ENCODE measurements around the gene ROCK2. TPM values are rescaled to one million over a fixed set of nuclear protein-coding genes. Genes with fewer than 3 reads are reported as not detected.
"Not testable (repeated sequence)": the region's sequence is repeated elsewhere in the genome, so short reads cannot be mapped to it uniquely, and the experiment has no call there.

The ROCK2 gene
- total and polyA plus RNA-seq, 4 donors: 5.3 to 31.0 (median 12.2) TPM

DNA sequence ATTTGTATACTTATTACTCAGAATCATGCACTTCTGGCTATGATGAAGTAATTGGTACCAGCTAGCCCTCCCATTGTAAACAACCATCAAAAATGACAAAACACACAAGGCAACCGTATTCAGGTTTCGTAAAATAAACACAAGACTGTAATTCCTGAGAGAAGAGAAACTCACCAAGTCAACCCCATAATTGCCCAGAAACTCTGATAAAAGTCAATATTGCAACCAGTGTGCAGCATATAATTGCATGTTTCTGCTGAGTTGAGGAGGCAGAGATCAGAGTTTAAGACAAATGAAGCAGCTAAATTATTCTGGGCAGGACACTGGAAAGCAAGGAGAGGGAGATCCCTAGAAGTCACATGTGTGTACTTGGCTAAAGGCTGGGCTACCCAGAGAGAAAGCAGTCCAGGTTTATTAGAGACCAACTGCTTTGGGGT lies 90.3 kb downstream of the ROCK2 start:
- peaks cover 0 to 6% (median 4%) of the 10 kb centered on the region in 4 donors for H3K4me1 ChIP-seq (ENCODE audit: control insufficient read depth in 4 of 4, insufficient read depth in 4 of 4, low read length in 3 of 4)
- H3K27me3 ChIP-seq (ENCODE audit: control insufficient read depth in 4 of 4, insufficient read depth in 4 of 4, low read length in 3 of 4): no peaks in the 10 kb centered on the region
- H3K9me3 ChIP-seq (ENCODE audit: control insufficient read depth in 4 of 4, low read length in 3 of 4): no peaks in the 10 kb centered on the region
- no peak for DNase-seq (ENCODE audit: low spot score)
- TF ChIP-seq SP1 (IDR thresholded peaks at IDR 0.05) (no peak), HNF4A (conservative IDR thresholded peaks at IDR 0.05) (peak; percentile 18 to 23), RAD21 (IDR thresholded peaks at IDR 0.05) (peak in 1 of 2 donors; percentile 13), YY1 (IDR thresholded peaks at IDR 0.05) (peak; percentile 25), FOXA2 (IDR thresholded peaks at IDR 0.05) (peak; percentile 68), RXRA (IDR thresholded peaks at IDR 0.05) (peak in 1 of 2 donors; percentile 37)
- TF ChIP-seq, protein P1, sequence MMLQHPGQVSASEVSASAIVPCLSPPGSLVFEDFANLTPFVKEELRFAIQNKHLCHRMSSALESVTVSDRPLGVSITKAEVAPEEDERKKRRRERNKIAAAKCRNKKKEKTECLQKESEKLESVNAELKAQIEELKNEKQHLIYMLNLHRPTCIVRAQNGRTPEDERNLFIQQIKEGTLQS (IDR thresholded peaks at IDR 0.05): no peak
- peak overlapping the region; percentile 36 to 40 for H3K27ac ChIP-seq (ENCODE audit: low read depth in 1 of 2, low read length in 2 of 2)
- no peak overlapping the region for H3K4me3 ChIP-seq (ENCODE audit: low read depth in 1 of 3, low read length in 3 of 3)
- 26% methylated on average over 2 of the region's 2 CpGs for WGBS
- H3K36me3 ChIP-seq (ENCODE audit: control insufficient read depth in 4 of 4, insufficient read depth in 3 of 4, low read depth in 1 of 4, low read length in 3 of 4): peaks cover 0 to 10% (median 3%) of the 10 kb centered on the region in 4 donors
- no peak overlapping the region for H3K9ac ChIP-seq (ENCODE audit: low read depth in 1 of 2, low read length in 2 of 2)

DNA sequence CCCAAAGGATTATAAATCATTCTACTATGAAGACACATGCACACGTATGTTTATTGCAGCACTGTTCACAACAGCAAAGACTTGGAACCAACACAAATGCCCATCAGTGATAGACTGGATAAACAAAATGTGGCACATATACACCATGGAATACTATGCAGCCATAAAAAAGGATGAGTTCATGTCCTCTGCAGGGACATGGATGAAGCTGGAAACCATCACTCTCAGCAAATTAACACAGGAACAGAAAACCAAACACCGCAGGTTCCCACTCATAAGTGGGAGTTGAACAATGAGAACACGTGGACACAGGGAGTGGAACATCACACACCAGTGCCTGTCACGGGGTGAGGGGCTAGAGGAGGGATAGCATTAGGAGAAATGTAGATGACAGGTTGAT lies 92.0 kb downstream of the ROCK2 start:
- H3K9ac ChIP-seq (ENCODE audit: low read depth in 1 of 2, low read length in 2 of 2); H3K27ac ChIP-seq (ENCODE audit: low read depth in 1 of 2, low read length in 2 of 2); H3K4me3 ChIP-seq (ENCODE audit: low read depth in 1 of 3, low read length in 3 of 3); H3K27me3 ChIP-seq (ENCODE audit: control insufficient read depth in 4 of 4, insufficient read depth in 4 of 4, low read length in 3 of 4); H3K9me3 ChIP-seq (ENCODE audit: control insufficient read depth in 4 of 4, low read length in 3 of 4); DNase-seq (ENCODE audit: low spot score); H3K4me1 ChIP-seq (ENCODE audit: control insufficient read depth in 4 of 4, insufficient read depth in 4 of 4, low read length in 3 of 4); H3K36me3 ChIP-seq (ENCODE audit: control insufficient read depth in 4 of 4, insufficient read depth in 3 of 4, low read depth in 1 of 4, low read length in 3 of 4): not testable (repeated sequence)
- WGBS: 99% methylated on average over 4 of the region's 4 CpGs

DNA sequence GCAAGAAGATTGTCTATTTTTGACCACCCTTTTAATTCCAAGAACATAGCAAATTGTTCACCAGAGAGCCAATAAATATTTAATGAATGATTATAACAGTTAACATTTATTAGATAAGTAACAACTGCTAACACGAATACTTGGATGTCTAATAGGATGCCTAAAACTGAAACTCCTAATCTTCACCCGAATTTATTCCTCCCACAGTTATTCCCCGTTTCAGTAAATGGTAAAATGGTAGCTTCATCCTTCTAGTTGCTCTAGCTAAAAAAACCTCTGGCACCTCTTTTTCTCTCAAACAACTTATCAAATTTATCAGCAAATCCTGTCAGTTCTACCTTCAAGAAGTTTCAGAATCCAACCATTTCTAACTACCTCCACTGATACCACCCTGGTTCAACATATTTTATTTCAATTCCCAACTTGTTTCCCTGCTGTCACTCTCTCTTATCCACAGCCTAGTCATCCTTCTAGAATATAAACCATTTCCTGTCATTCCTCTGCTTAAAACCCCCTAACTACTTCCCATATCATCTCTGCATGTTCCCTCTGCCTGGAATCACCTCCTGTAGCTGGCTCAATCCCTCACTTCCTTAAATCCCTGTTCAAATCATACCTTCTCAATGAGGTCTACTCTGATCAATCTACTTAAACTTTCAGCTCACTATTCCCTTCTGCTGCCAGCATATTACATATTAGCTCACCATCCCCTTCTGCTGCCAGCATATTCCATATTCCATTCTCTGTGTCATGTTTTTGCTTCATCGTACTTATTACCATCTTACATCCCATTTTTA lies 93.8 kb downstream of the ROCK2 start:
- TF ChIP-seq NR2F2 (IDR thresholded peaks at IDR 0.05) (no peak), SP1 (IDR thresholded peaks at IDR 0.05) (no peak), EGR1 (IDR thresholded peaks at IDR 0.05; ENCODE audit: low read depth in 2 of 2) (no peak), RAD21 (IDR thresholded peaks at IDR 0.05) (no peak), FOXA1 (IDR thresholded peaks at IDR 0.05) (no peak), YY1 (IDR thresholded peaks at IDR 0.05) (no peak), GABPA (IDR thresholded peaks at IDR 0.05 in 1 of 2, conservative IDR thresholded peaks at IDR 0.05 in 1 of 2) (no peak), FOXA2 (IDR thresholded peaks at IDR 0.05) (no peak)
- TF ChIP-seq, protein P2, sequence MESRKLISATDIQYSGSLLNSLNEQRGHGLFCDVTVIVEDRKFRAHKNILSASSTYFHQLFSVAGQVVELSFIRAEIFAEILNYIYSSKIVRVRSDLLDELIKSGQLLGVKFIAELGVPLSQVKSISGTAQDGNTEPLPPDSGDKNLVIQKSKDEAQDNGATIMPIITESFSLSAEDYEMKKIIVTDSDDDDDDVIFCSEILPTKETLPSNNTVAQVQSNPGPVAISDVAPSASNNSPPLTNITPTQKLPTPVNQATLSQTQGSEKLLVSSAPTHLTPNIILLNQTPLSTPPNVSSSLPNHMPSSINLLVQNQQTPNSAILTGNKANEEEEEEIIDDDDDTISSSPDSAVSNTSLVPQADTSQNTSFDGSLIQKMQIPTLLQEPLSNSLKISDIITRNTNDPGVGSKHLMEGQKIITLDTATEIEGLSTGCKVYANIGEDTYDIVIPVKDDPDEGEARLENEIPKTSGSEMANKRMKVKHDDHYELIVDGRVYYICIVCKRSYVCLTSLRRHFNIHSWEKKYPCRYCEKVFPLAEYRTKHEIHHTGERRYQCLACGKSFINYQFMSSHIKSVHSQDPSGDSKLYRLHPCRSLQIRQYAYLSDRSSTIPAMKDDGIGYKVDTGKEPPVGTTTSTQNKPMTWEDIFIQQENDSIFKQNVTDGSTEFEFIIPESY (IDR thresholded peaks at IDR 0.05): no peak
- TF ChIP-seq, protein P3, sequence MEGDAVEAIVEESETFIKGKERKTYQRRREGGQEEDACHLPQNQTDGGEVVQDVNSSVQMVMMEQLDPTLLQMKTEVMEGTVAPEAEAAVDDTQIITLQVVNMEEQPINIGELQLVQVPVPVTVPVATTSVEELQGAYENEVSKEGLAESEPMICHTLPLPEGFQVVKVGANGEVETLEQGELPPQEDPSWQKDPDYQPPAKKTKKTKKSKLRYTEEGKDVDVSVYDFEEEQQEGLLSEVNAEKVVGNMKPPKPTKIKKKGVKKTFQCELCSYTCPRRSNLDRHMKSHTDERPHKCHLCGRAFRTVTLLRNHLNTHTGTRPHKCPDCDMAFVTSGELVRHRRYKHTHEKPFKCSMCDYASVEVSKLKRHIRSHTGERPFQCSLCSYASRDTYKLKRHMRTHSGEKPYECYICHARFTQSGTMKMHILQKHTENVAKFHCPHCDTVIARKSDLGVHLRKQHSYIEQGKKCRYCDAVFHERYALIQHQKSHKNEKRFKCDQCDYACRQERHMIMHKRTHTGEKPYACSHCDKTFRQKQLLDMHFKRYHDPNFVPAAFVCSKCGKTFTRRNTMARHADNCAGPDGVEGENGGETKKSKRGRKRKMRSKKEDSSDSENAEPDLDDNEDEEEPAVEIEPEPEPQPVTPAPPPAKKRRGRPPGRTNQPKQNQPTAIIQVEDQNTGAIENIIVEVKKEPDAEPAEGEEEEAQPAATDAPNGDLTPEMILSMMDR (IDR thresholded peaks at IDR 0.05; ENCODE audit: low read depth, low read length, missing input control): no peak
- TF ChIP-seq, protein P1 (IDR thresholded peaks at IDR 0.05): no peak
- TF ChIP-seq, protein P4, sequence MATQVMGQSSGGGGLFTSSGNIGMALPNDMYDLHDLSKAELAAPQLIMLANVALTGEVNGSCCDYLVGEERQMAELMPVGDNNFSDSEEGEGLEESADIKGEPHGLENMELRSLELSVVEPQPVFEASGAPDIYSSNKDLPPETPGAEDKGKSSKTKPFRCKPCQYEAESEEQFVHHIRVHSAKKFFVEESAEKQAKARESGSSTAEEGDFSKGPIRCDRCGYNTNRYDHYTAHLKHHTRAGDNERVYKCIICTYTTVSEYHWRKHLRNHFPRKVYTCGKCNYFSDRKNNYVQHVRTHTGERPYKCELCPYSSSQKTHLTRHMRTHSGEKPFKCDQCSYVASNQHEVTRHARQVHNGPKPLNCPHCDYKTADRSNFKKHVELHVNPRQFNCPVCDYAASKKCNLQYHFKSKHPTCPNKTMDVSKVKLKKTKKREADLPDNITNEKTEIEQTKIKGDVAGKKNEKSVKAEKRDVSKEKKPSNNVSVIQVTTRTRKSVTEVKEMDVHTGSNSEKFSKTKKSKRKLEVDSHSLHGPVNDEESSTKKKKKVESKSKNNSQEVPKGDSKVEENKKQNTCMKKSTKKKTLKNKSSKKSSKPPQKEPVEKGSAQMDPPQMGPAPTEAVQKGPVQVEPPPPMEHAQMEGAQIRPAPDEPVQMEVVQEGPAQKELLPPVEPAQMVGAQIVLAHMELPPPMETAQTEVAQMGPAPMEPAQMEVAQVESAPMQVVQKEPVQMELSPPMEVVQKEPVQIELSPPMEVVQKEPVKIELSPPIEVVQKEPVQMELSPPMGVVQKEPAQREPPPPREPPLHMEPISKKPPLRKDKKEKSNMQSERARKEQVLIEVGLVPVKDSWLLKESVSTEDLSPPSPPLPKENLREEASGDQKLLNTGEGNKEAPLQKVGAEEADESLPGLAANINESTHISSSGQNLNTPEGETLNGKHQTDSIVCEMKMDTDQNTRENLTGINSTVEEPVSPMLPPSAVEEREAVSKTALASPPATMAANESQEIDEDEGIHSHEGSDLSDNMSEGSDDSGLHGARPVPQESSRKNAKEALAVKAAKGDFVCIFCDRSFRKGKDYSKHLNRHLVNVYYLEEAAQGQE (IDR thresholded peaks at IDR 0.05): no peak
- no peak overlapping the region for H3K9ac ChIP-seq (ENCODE audit: low read depth in 1 of 2, low read length in 2 of 2)
- WGBS: 80% methylated on average over 4 of the region's 4 CpGs
- DNase-seq (ENCODE audit: low spot score): no peak
- no peak overlapping the region for H3K27ac ChIP-seq (ENCODE audit: low read depth in 1 of 2, low read length in 2 of 2)
- H3K27me3 ChIP-seq (ENCODE audit: control insufficient read depth in 4 of 4, insufficient read depth in 4 of 4, low read length in 3 of 4): no peaks in the 10 kb centered on the region
- peaks cover 0 to 6% (median 4%) of the 10 kb centered on the region in 4 donors for H3K4me1 ChIP-seq (ENCODE audit: control insufficient read depth in 4 of 4, insufficient read depth in 4 of 4, low read length in 3 of 4)
- peaks cover 0 to 3% (median 0%) of the 10 kb centered on the region in 4 donors for H3K36me3 ChIP-seq (ENCODE audit: control insufficient read depth in 4 of 4, insufficient read depth in 3 of 4, low read depth in 1 of 4, low read length in 3 of 4)
- no peak overlapping the region for H3K4me3 ChIP-seq (ENCODE audit: low read depth in 1 of 3, low read length in 3 of 3)
- H3K9me3 ChIP-seq (ENCODE audit: control insufficient read depth in 4 of 4, low read length in 3 of 4): no peaks in the 10 kb centered on the region
